Fibroblast of pulmonary artery (primary cell): ENCODE results near the gene DNAJA1.

Experiments
- DNase-seq: peaks from one replicate; pipeline ENCODE4 v3.0.0-alpha.2; 2010; ENCODE audit warnings: low read depth
- H3K4me3 ChIP-seq: replicated peaks from 2 replicates; pipeline ENCODE4 v1.5.1; 2011; ENCODE audit warnings: low read depth, mild to moderate bottlenecking, control low read depth, low read length, moderate library complexity
- TF ChIP-seq, protein P1 (sequence below): IDR thresholded peaks from 2 replicates; pipeline ENCODE4 v1.5.1; 2011; ENCODE audit warnings: mild to moderate bottlenecking, control low read depth, low read length, inconsistent platforms; ENCODE audit errors: missing control alignments

DNAJA1 gene

GRCh38 chr9:33007755-33008154, 17.3 kb upstream of the DNAJA1 start:
- DNase-seq = no peak
- TF ChIP-seq, protein P1, sequence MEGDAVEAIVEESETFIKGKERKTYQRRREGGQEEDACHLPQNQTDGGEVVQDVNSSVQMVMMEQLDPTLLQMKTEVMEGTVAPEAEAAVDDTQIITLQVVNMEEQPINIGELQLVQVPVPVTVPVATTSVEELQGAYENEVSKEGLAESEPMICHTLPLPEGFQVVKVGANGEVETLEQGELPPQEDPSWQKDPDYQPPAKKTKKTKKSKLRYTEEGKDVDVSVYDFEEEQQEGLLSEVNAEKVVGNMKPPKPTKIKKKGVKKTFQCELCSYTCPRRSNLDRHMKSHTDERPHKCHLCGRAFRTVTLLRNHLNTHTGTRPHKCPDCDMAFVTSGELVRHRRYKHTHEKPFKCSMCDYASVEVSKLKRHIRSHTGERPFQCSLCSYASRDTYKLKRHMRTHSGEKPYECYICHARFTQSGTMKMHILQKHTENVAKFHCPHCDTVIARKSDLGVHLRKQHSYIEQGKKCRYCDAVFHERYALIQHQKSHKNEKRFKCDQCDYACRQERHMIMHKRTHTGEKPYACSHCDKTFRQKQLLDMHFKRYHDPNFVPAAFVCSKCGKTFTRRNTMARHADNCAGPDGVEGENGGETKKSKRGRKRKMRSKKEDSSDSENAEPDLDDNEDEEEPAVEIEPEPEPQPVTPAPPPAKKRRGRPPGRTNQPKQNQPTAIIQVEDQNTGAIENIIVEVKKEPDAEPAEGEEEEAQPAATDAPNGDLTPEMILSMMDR = no peak

DNA sequence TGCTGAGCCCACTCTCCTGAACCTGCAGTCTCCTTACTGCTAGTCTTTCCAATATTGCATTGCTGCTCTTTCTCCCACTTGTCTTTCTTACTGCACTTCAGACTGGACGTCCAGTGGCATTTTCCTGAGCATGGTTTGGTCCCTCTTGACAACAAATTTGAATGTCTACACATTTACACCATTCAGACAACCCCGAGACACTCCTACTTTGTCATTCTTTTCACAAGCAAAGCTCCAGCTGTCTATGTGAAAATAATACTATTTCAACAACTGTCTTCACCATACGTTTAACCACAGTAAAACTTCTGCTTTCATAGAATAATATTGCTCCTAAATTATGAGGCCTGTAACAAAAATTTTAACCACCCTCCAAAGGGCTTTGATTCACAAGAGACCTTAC, 13.2 kb upstream of the DNAJA1 start:
- TF ChIP-seq, protein P1 = no peak
- DNase-seq = no peak
- no peak overlapping the region for H3K4me3 ChIP-seq

More at GRCh38 chr9:33007755-33008154, 17.3 kb upstream of the DNAJA1 start:
- no peak overlapping the region for H3K4me3 ChIP-seq

DNA sequence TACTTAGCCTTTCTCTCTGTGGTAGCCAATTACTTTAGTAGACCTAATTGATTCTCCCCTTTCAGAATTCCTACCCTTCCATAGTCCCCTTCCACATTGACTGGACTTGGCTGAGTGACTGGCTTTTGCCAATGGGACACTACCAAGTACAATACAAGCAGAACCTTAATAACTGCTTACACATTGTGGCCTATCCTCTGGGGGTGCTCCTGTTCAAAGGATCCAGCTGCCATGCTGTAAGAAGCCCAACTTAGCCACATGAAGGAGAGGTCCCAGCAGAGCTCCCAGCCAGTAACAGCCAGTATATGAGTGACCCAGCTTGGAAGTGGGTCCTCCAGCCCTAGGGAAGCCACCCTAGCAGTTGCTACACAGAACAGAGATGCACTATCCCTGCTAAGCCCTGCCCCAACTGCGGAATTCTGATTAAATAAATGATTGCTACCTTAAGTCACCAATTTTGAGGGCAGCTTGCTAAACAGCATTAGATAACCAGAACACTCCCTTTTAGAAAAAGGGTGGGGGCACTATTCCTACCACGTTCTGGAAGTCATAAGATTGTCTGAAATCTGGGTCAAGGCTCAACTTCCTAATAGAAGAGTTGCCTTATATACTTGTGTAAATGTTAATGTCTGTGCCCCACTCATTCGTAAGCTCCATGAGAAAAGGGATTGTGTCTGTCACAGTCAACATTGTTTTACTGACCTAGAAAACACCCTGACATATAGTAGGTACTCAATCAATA, 12.6 kb upstream of the DNAJA1 start:
- DNase-seq = no peak
- TF ChIP-seq, protein P1 = no peak
- no peak overlapping the region for H3K4me3 ChIP-seq

DNA sequence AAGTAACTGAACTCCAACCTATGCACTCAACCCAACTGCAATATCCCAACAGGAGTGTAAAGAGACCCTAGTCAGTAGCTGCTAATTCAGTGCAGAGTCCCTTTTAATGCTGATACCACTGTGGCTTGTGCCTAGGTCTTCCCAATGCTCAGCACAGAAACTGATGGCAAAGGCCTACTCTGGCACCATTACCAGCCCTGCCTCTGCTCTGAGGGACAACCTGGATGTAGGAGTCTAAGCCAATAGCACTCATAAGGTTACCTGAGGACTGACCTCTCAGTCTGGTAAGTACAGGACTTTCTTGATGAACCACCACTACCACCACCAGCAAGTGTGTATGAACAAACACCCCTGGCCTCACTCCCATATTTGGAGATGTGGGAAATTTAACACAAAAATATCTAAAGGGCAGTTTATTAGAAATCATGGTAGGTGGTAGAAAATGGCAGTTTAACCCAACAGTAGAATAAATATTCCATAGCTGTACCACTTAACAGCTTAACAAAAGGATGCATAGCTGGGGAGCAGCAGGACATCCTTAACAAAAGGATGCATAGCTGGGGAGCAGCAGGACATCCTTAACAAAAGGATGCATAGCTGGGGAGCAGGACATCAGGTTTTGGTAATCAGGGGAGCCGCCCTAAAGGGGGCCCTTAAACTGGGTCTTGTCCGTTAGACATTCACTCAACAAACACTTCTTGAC, 11.0 kb upstream of the DNAJA1 start:
- H3K4me3 ChIP-seq = no peak overlapping the region
- DNase-seq = no peak
- TF ChIP-seq, protein P1 = no peak

DNA sequence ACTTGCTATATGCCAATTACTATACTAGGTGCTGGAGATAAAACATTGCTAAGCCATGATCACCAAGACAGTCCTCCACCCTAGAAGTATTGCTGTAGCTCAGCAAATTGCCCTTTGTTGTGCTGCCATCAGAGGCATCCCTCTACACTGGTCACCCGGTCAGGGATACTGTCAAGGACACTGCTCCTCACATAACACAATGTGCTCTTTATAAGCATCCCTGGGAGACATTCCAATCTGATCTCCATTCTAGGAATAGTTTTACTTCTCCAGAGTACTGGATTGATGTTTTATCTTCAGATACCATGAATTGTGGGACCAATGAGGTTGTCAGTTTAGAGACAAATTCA, 10.4 kb upstream of the DNAJA1 start:
- TF ChIP-seq, protein P1 = no peak
- DNase-seq = no peak
- H3K4me3 ChIP-seq = no peak overlapping the region

GRCh38 chr9:33017283-33018041, 7.6 kb upstream of the DNAJA1 start:
- no peak for DNase-seq
- TF ChIP-seq, protein P1 = no peak
- no peak overlapping the region for H3K4me3 ChIP-seq
